Smooth muscle cell (in vitro differentiated cells): ENCODE data around the gene BDKRB2. TPM values are rescaled to one million over a fixed set of nuclear protein-coding genes. Genes with fewer than 3 reads are reported as not detected.

ENCODE experiments used
- DNase-seq: peaks from one replicate; lab custom pipeline; 2025; ENCODE audit not compliant: unreplicated experiment; lab: John Stamatoyannopoulos, UW
- H2AFZ ChIP-seq: fragments of 200-600 bp; sonication (generic); 2 replicates; pipeline ENCODE4 v1.6.0; 2016; ENCODE audit warnings: antibody characterized with exemption, low read depth, mild to moderate bottlenecking
- H3F3A ChIP-seq: fragments of 200-600 bp; sonication (generic); 2 replicates; pipeline ENCODE4 v1.6.0; 2017; ENCODE audit warnings: antibody characterized with exemption, low read depth
- H3K27ac ChIP-seq: fragments of 200-600 bp; sonication (generic); 2 replicates; pipeline ENCODE4 v1.5.1; 2016; ENCODE audit warnings: low read depth, mild to moderate bottlenecking
- H3K27me3 ChIP-seq: fragments of 200-600 bp; sonication (generic); 2 replicates; pipeline ENCODE4 v1.6.1; 2016; ENCODE audit warnings: low read depth, mild to moderate bottlenecking
- H3K36me3 ChIP-seq: fragments of 200-600 bp; sonication (generic); 2 replicates; pipeline ENCODE4 v1.5.1; 2016; ENCODE audit warnings: low read depth
- H3K4me1 ChIP-seq: fragments of 200-600 bp; sonication (generic); 2 replicates; pipeline ENCODE4 v1.5.1; 2016; ENCODE audit warnings: low read depth
- H3K4me2 ChIP-seq: fragments of 200-600 bp; sonication (generic); 2 replicates; pipeline ENCODE4 v1.6.0; 2016; ENCODE audit warnings: mild to moderate bottlenecking
- H3K4me3 ChIP-seq: fragments of 200-600 bp; sonication (generic); 2 replicates; pipeline ENCODE4 v1.5.1; 2016; ENCODE audit warnings: mild to moderate bottlenecking
- H3K79me2 ChIP-seq: fragments of 200-600 bp; sonication (generic); 2 replicates; pipeline ENCODE4 v1.6.0; 2016; ENCODE audit warnings: low read depth, mild to moderate bottlenecking
- H3K9ac ChIP-seq: fragments of 200-600 bp; sonication (generic); 2 replicates; pipeline ENCODE4 v1.6.0; 2016; ENCODE audit warnings: low read depth
- H3K9me3 ChIP-seq: fragments of 200-600 bp; sonication (generic); replicated peaks from 2 replicates; pipeline ENCODE4 v1.5.1; 2016; ENCODE audit warnings: low read depth
- H4K20me1 ChIP-seq: fragments of 200-600 bp; sonication (generic); 2 replicates; pipeline ENCODE4 v1.6.0; 2016; ENCODE audit warnings: low read depth
- WGBS: methylation state at CpG from one replicate; pipeline ENCODE4 v1.1.7; 2016; ENCODE audit warnings: low lambda C conversion rate; 5-methylcytosine and 5-hydroxymethylcytosine counted together
- polyA plus RNA-seq: library from polyadenylated mRNA; unstranded; fragments of >200 nt; fragmentation: Nextera tagmentation; extraction: Ambion mirVana; gene quantifications from 2 replicates; pipeline ENCODE4 v1.2.1, GENCODE V29; 2016
- total RNA-seq: library from RNA; depleted of rRNA; stranded (reverse); fragments of >200 nt; gene quantifications from 2 replicates; pipeline ENCODE4 v1.2.3, GENCODE V29; 2014
- TF ChIP-seq, protein P1 (sequence below): fragments of 200-600 bp; sonication (generic); IDR thresholded peaks from 2 replicates; pipeline ENCODE4 v1.5.1; 2017; ENCODE audit warnings: borderline replicate concordance, mild to moderate bottlenecking, antibody characterized with exemption; ENCODE audit not compliant: insufficient read depth, poor library complexity, severe bottlenecking

Gene BDKRB2
- total and polyA plus RNA-seq, 2 experiments from 2014 or later, result 10.4 to 16.9 TPM

- Histone ChIP-seq H2AFZ (no peak overlapping the region), H3K27ac (peak overlapping the region; percentile 92)
- DNase-seq, result no peak
Observed at GRCh38 chr14:96284430-96284829, 79.8 kb downstream of the BDKRB2 start.

GRCh38 chr14:96285667-96286066, 81.0 kb downstream of the BDKRB2 start:
- no peaks in the 10 kb centered on the region for H3K27me3 ChIP-seq
- H3K9me3 ChIP-seq, result no peaks in the 10 kb centered on the region
- 7% methylated on average over 17 of the region's 17 CpGs for WGBS
- H2AFZ ChIP-seq, result no peak overlapping the region
- H3K4me1 ChIP-seq, result peaks cover 19% of the 10 kb centered on the region
- peak overlapping the region; percentile 92 for H3K27ac ChIP-seq
- H3K9ac ChIP-seq, result peak overlapping the region; percentile 75
- H3K79me2 ChIP-seq, result no peaks in the 10 kb centered on the region
- H3K4me3 ChIP-seq, result peak overlapping the region; percentile 23
- H3F3A ChIP-seq, result peaks cover 10% of the 10 kb centered on the region
- no peak for DNase-seq
- H3K4me2 ChIP-seq, result peak overlapping the region; percentile 78
- TF ChIP-seq, protein P1, sequence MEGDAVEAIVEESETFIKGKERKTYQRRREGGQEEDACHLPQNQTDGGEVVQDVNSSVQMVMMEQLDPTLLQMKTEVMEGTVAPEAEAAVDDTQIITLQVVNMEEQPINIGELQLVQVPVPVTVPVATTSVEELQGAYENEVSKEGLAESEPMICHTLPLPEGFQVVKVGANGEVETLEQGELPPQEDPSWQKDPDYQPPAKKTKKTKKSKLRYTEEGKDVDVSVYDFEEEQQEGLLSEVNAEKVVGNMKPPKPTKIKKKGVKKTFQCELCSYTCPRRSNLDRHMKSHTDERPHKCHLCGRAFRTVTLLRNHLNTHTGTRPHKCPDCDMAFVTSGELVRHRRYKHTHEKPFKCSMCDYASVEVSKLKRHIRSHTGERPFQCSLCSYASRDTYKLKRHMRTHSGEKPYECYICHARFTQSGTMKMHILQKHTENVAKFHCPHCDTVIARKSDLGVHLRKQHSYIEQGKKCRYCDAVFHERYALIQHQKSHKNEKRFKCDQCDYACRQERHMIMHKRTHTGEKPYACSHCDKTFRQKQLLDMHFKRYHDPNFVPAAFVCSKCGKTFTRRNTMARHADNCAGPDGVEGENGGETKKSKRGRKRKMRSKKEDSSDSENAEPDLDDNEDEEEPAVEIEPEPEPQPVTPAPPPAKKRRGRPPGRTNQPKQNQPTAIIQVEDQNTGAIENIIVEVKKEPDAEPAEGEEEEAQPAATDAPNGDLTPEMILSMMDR, result no peak
- peaks cover under 1% of the 10 kb centered on the region for H3K36me3 ChIP-seq
- H4K20me1 ChIP-seq, result no peaks in the 10 kb centered on the region

More at GRCh38 chr14:96284430-96284829, 79.8 kb downstream of the BDKRB2 start:
- no peak overlapping the region for H3K9ac ChIP-seq
- no peaks in the 10 kb centered on the region for H3K79me2 ChIP-seq
- H3K27me3 ChIP-seq, result no peaks in the 10 kb centered on the region
- no peaks in the 10 kb centered on the region for H4K20me1 ChIP-seq
- TF ChIP-seq, protein P1, result no peak
- WGBS, result 92% methylated on average over 1 of the region's 1 CpG
- no peaks in the 10 kb centered on the region for H3K9me3 ChIP-seq
- H3K4me2 ChIP-seq, result no peak overlapping the region
- H3F3A ChIP-seq, result peaks cover 10% of the 10 kb centered on the region
- no peak overlapping the region for H3K4me3 ChIP-seq
- peaks cover 19% of the 10 kb centered on the region for H3K4me1 ChIP-seq
- no peaks in the 10 kb centered on the region for H3K36me3 ChIP-seq

- Histone ChIP-seq H3F3A (peaks cover 10% of the 10 kb centered on the region), H4K20me1 (no peaks in the 10 kb centered on the region), H3K27ac (peak overlapping the region; percentile 92), H2AFZ (no peak overlapping the region), H3K9me3 (no peaks in the 10 kb centered on the region), H3K79me2 (no peaks in the 10 kb centered on the region), H3K36me3 (peaks cover 3% of the 10 kb centered on the region), H3K9ac (peak overlapping the region; percentile 75), H3K4me2 (peak overlapping the region; percentile 78), H3K4me1 (peaks cover 19% of the 10 kb centered on the region), H3K27me3 (no peaks in the 10 kb centered on the region), H3K4me3 (peak overlapping the region; percentile 23)
- TF ChIP-seq, protein P1, result no peak
- DNase-seq, result no peak
- 73% methylated on average over 1 of the region's 1 CpG for WGBS
Observed at GRCh38 chr14:96286251-96286650, 81.6 kb downstream of the BDKRB2 start.

- Histone ChIP-seq H3K27me3 (no peaks in the 10 kb centered on the region), H3K4me1 (peaks cover 9% of the 10 kb centered on the region), H3K27ac (peak overlapping the region; percentile 2), H3K36me3 (peaks cover 3% of the 10 kb centered on the region), H3K9ac (no peak overlapping the region), H3K4me3 (no peak overlapping the region), H3K9me3 (no peaks in the 10 kb centered on the region), H4K20me1 (no peaks in the 10 kb centered on the region), H3K4me2 (no peak overlapping the region), H3F3A (peaks cover 10% of the 10 kb centered on the region), H3K79me2 (no peaks in the 10 kb centered on the region), H2AFZ (no peak overlapping the region)
- WGBS, result 82% methylated on average over 1 of the region's 1 CpG
- TF ChIP-seq, protein P1, result no peak
- DNase-seq, result no peak
Observed at GRCh38 chr14:96287856-96288255, 83.2 kb downstream of the BDKRB2 start.
